HG03159 (cell line): ENCODE results near the gene DGKE.

Experiments
- ATAC-seq: cut with Tn5 transposase; IDR thresholded peaks from one replicate; pipeline ENCODE4 v1.9.1; 2021; ENCODE audit warnings: mild to moderate bottlenecking, moderate library complexity; ENCODE audit not compliant: unreplicated experiment

DGKE gene

DNA sequence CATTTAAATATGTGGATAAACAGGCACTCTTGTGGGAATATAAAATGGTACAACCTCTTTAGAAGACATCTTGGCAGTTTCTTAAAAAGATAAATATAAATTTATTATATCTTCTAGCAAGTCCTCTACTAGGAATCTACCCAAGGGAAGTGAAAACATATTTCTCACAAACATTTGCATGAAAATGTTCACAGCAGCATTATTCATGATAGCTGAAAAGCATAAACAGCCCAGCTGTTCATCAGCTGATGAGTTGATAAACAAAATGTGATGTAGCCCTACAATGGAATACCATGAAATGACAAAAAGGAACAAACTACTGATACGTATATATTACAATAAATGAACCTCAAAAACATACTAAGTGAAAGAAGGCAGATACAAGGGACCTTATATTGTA is 12.0 kb downstream of the DGKE start:
- ATAC-seq: no peak

DNA sequence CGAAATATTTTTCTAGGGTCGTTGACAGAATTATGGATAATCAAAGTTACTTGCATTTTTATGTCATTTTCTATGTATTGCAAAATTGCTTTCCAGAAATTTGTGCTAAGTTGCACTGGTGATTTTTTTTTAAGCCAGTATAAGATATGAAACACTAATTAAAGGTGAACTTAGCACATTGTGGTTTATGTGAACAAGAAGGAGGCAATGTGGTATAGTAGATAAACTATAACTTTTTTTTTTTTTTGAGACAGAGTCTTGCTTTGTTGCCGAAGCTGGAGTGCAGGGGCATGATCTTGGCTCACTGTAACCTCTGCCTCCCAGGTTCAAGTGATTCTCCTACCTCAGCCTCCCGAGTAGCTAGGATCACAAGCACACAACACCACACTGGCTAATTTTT is 13.2 kb downstream of the DGKE start:
- no peak for ATAC-seq

DNA sequence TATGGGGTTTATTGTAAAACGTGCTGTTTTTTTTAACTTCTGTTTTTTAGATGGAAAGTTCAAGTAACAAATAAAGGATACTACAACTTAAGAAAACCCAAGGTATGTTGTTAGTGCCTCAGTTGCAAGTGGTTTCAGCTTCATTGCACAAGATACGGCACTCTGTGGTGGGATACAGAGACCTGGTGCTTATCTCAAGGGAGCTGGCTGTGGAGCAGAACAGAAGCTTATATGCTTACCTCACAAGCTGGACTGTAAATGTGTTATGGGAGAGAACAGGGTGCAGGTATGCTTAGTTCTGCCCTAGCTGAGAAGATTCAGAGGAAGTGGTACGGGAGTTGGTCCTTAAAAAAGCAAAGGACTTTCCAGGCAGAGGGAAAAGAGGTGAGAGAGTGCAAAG is 15.2 kb downstream of the DGKE start:
- no peak for ATAC-seq

DNA sequence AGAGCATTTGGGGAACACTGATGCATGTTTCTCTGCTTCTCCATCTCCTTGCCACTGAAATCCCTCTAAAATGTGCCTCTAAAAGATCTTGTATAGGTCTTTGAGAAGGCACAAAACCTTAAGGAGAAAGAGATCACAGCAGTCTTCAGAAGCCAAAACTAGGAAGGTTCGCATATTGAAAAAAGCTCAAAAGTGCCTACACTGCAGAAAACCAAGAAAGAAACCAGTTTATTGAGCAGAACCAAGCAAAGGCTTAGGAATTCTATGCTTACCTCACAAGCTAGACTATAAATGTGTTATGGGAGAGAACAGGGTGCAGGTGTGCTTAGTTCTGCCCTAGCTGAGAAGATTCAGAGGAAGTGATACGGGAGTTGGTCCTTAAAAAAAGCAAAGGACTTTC is 16.6 kb downstream of the DGKE start:
- no peak for ATAC-seq

DNA sequence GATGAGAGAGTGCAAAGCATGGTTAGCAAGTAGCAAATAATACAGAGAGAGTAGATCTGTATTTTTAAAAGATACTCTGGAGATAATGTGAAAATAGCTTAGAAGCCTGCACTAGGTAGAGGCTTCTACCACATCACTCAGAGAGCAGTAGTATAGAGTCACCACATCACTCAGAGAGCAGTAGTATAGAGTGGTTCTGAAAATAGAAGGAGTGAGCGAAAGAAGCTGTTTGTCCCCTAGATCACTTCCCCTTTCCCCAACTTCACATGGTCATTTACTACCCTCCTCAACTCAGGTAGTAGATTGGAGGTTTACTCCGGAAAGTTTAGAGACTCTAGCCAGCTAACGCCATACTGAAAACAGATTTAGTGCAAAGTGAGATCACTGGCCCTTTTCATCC is 17.1 kb downstream of the DGKE start:
- ATAC-seq: no peak

DNA sequence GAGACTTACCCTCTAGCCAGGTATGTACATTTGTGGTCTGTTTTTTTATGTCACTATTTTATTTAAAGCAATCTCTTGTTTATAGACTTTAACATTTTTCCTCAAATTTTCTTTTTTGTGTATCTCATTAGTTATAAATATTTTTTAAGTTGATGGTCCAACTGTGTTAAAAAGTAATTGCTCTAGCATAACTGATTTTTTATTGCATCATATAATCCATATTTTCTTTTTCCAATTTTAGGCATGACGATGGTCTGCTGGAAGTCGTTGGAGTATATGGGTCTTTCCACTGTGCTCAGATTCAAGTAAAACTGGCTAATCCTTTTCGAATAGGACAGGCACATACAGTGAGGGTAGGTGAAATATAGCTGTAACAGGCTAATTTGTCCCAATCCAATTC is 27.9 kb downstream of the DGKE start:
- no peak for ATAC-seq

DNA sequence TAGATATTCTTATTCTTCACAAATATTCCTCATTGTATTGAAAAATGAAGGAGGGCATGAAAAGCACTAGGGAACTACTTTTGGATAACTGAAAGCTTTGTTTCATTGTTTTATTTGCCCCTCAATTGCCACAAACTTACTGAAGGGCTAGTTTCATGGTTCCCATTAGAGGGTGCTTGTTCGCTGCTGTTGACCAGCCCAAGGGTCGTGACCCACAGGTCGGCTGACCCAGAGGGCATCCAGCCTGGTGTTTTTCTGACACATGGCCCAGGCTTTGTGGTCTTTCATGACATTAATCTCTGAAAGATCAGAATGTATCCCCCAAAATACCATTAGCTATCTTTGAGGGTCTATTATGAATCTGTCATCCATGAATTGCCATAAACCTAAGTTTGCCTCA is 30.0 kb downstream of the DGKE start:
- no peak for ATAC-seq

DNA sequence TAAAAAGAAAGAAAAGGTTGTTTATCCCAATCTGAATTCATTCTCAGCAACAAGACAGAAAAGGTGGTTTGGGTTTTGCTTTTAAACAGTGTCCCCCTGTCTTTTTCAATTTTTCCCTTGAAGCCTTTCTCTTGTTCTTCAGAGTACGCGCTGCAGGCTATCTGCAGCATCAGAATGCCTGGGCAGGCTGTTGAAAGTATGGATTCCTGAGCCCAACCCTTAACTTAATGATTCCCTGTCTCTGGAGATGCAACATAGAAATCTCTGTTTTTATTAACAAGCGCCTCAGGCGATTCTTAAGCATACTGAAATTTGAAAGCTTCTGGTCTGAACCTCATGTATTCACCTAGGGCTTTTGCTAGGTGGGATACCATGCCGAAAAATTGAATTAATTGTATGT is 32.1 kb downstream of the DGKE start:
- ATAC-seq: no peak

DNA sequence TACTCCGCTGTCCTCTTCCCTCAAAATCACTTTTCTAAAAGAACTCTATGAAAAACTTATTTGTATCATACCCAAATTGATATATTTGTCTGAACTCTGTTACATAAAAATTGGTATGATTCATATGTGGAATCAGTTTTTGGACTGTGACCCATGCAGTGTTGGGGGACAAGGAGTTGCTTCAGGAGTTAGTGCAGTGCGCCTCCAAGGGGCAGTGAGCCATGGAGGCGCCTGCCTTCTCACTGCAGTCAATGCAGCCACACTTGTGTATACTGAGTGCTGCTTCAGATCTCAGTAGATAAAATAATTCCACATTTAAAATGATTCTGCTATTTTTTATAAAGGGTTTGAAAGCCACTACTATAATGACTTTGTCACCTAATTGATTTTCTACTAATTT is 32.5 kb downstream of the DGKE start:
- no peak for ATAC-seq

DNA sequence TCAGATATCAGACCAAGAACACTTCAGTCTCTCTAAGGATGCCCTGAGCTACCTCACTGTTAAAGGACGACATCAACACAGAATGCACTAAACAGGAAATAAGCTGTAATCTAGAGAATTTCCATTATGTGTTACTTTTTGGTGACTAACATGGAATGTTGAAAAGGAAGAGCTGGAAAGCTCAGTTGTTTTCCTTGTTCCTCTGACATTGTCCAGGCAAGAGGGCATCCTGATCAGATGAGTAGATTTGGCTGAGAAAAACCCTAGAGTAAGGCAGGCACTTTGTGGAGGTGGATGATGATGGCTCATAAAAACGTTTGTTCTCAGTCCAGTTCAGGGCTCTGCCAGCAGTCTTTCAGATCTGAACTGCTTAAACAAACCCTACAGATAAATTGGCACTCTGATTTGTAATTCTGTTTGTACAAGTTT is 34.0 kb downstream of the DGKE start:
- no peak for ATAC-seq

DNA sequence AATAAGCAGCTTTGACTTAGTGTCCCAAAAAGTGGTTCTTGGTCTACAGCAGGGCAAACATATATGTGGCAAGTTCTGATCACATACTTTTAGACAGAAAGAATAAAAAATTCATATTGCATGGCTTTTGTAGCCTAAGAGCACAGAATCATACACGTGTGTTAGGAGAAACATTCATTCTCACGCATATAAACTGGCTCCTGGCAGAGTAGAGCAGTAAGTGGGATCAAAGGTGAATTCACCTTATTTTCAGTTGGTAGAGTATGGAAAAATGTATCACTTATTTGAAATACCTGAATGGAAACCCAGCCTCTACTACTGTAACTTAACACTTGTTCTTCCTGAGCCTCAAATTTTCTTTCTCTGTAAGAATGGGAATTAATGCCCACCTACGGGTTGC is 34.8 kb downstream of the DGKE start:
- ATAC-seq: no peak

DNA sequence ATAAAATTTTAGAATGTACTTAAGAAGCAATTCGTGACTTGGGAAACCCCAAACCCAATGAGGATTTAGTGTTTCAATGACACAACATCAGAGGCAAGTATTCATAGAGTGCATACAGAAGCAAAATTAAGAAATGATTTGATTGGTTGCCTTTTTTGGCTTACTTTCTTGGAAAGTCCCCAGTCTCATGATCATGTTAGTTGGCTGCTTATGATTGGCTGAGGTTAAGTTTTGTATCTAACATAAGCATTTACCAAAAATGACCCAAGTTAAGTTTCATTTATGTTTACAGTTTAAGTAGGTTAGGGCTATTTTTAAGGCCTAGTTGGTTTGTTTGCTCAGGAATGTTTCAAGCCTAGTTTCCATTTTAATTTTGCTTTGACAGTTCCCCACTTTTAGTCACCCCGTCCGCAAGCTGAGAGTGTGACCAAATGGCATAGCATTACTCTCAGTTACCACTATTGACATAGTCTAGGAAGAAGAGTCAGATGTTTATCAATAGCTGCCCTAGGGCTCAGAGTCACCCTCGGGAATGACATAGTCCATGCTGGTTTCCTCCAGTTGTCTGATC is 36.2 kb downstream of the DGKE start:
- ATAC-seq: no peak

DNA sequence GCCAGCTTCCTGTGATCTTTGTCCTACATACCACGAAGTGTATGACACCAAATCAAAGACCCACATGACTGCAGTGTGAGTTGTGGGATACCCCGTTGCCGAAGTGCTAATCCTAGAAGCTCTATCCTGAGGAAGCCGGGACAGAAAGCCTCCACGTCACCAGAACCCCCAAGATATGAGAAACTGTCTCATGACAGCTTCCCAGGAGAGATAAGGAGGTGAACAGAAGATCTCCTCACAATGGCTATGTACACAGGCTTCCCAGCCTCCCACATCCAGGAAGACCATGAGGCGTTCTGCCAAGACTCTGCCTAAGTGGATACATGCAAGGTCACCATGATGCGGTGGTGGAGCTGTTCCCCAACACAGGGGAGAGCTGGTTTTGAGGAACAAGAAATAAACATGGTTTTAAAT is 42.8 kb downstream of the DGKE start:
- no peak for ATAC-seq

DNA sequence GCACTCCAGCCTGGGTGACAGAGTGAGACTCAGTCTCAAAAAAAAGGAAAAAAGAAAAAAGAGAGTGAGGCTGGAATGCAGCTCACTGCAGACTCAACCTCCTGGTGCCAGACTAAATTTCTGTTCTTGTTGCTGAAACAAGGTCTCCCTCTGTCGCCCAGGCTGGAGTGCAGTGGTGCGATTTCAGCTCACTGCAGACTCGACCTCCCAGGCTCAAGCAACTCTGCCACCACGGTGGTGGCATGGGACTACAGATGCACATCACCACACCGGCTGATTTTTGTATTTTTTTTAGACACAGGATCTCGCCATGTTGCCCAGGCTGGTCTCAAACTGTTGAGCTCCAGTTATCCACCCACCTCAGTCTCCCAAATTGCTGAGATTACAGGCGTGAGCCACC is 45.3 kb downstream of the DGKE start:
- ATAC-seq: no peak

DNA sequence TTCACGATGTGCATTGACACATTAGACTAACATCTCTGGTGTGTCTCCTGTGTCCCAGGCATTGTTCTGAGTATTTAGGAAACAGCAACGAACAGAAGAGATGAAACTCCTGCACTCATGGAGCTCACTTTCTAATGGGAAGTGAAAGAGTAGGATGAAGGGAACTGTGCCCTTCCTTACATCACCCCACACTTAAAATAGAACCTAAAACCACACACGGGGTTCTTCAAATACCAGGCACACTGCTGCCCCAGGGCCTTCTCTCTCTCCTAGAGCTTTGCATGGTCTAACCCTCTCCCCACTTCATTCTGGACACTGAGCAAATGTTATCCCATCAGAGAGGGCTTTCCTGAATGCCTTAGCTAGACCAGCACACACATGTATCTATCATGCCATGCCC is 46.2 kb downstream of the DGKE start:
- ATAC-seq: no peak

DNA sequence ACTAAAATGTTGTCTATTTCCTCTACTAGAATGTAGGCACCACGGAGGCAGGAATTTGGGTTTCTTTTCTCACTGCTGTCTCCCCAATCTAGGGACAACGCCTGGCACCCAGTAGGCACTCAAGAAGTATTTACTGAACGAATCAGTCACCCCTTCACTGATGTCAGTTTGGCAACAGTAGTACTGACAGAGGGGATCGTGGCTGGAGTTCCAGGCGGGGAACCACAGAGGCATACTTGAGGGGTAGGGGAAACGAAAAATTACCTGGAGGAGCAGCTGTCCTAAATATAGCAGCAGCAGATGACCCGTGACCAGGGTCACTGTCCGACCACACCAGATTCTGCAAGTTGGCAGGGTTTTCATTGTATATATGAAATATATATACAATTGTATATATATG is 46.6 kb downstream of the DGKE start:
- no peak for ATAC-seq

DNA sequence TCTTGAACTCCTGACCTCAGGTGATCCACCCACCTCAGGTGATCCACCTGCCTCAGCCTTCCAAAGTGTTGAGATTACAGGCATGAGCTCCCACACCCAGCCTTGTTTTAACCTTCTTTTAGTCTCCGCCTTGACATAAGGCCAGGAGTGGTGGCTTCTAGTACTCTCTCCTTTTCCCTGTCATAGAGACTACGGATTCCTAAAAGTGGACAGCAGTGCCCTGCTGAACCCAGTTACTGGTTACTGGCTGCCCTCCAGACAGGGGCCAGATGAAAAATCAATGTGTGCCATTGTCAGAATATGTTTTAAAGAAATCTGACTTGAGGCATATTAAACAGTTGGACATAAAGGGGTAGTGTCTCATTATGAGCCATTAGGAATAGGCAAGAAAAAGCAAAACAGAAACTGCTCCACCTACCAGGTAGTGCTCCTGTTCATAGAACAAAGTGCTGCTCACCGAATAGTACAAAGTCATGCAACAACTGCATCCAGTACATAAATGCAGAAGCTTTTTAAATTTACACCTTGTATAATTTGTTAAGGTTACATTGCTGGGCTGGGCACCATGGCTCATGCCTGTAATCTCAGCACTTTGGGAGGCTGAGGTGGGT is 47.8 kb downstream of the DGKE start:
- ATAC-seq: no peak

DNA sequence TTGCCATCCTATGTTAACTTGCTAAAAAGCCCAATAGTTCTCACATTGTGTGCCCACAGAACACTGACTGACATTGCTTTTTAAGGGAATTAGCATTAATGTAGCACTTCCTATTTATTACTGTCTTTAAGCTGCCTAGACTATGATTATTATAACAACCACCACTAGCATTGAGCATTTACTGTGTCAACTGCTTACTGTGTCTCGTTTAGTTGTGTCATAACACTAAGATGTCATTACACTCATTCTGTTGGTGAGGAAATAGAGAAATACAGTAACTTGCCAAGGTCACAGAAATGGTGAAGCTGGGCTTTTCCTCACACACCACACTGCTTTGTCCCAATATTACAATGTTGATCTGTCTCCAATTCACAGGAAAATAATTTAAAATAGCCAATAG is 49.7 kb downstream of the DGKE start:
- no peak for ATAC-seq

DNA sequence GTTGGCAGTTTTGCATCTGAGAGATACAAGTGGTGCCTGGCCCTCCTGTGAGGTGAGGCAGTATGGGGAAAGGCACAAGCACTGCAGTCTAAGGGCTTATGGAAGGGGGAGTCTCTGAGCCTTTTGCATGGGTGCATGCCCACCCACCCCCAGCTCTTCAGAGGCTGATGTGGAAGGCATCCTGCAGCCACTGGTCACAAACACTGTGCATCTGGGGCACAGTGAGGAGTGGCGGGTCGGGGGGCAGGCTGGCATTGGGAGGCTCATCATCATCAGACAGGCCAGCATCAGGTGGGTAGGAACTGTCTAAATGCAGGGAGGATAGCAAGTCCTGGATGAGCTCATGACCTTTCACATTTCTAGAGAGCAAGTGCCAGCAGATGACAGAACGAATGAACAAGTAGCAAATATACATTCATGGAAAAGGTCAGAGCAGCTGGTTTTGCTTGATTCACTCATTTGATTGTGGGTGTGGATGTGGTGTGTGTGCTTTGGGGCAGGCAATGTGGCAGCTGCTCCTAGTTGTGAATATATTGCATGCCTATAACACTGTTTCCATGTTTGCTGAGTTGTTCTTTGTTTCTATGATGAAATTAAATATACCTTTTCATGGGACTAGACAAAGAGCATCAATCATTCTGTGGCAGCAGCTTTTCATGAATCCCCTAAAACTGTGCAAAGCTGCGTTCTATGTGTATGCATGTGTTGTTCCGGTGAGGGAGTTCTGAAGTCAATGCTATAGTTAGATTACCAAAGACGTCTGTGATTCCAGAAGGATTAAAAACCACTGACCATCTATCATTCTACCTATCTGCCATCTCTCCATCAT is 50.7 kb downstream of the DGKE start:
- ATAC-seq: no peak

DNA sequence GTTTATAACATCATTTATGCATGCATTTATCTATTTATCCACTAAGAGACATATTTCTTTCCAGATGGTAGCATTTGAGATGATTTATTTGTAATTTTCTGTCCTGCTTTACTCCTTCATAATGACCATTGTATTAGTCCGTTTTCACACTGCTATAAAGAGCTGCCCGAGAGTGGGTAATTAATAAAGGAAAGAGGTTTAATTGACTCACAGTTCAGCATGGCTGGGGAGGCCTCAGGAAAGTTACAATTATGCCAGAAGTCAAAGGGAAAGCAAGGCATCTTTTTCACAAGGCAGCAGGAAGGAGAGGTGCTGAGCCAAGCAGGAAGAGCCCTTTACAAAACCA is 51.3 kb downstream of the DGKE start:
- no peak for ATAC-seq

DNA sequence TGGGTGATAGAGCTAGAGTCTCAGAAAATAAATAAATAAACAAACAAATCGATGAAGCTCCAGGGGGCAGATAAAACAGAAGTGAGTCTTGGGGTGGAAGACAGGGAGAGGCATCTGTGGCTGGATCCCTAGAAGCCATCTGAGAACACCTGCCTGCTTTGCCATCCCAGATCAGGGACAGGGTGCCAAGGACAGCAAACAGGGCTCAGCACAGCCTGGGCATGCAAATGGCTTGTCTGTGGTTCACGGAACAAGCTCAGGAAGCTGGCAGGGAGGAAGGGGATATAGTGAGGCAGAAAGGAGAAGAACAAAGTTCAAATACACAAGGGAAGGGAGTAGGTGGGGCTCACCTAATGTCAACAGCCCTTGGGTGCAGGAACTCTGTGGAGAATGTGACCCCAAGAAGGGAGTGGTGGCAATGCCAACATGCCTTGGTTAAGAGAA is 52.4 kb downstream of the DGKE start:
- no peak for ATAC-seq

DNA sequence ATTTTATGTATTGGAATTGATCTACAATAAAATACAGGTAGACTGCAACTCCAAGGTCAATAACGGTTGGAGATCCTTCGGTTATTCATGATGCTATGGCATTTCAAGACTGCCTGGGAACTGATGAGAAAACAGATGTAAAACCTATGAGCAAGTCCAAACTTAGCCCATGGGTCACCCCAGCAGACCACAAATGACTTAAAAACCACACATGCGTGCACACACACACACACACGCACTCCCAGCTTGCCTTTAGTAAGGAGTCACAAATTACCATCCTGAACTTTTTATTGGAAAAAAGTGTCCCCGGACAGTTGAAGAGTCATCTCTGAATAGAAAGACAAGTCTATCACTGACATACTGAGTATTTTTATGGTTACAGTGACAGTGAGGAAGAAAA is 53.2 kb downstream of the DGKE start:
- ATAC-seq: no peak
